ENCODE measurements around the gene MYO16. TPM values are rescaled to one million over a fixed set of nuclear protein-coding genes. Genes with fewer than 3 reads are reported as not detected.

The MYO16 gene
- polyA plus RNA-seq, 1 donor from 2014 or later = 2.5 TPM

GRCh38 chr13:109212650-109213049 lies 583.2 kb downstream of the MYO16 start:
- no peaks in the 10 kb centered on the region for H3F3A ChIP-seq (ENCODE audit: insufficient read depth, low read length, poor library complexity, severe bottlenecking)
- H3K36me3 ChIP-seq (ENCODE audit: insufficient read depth, low read length) = no peaks in the 10 kb centered on the region
- no peaks in the 10 kb centered on the region for H3K9me2 ChIP-seq (ENCODE audit: insufficient read depth, low read length)
- no peak overlapping the region for H3K9ac ChIP-seq (ENCODE audit: low read length)
- H3K4me2 ChIP-seq (ENCODE audit: low read length) = no peak overlapping the region
- no peak overlapping the region for H3K27ac ChIP-seq (ENCODE audit: low read length)
- no peak for TF ChIP-seq MXI1 (conservative IDR thresholded peaks at IDR 0.05; ENCODE audit: poor library complexity, severe bottlenecking)
- TF ChIP-seq REST (IDR thresholded peaks at IDR 0.05; ENCODE audit: borderline replicate concordance) = no peak
- no peak for TF ChIP-seq RAD21 (conservative IDR thresholded peaks at IDR 0.05)
- no peak for TF ChIP-seq CTCF (IDR thresholded peaks at IDR 0.05; ENCODE audit: poor library complexity, severe bottlenecking)
- TF ChIP-seq EZH2 (IDR thresholded peaks at IDR 0.05; ENCODE audit: borderline replicate concordance, insufficient read depth, low read length, poor library complexity, severe bottlenecking) = no peak
- TF ChIP-seq EP300 (conservative IDR thresholded peaks at IDR 0.05; ENCODE audit: poor library complexity, severe bottlenecking) = no peak
- TF ChIP-seq SMC3 (conservative IDR thresholded peaks at IDR 0.05; ENCODE audit: poor library complexity) = no peak
- H3K27me3 ChIP-seq (ENCODE audit: insufficient read depth, low read depth, low read length) = no peaks in the 10 kb centered on the region
- no peak overlapping the region for H2AFZ ChIP-seq (ENCODE audit: low read depth, low read length)
- no peak overlapping the region for H3K4me3 ChIP-seq (ENCODE audit: low read length)
- no peaks in the 10 kb centered on the region for H3K79me2 ChIP-seq (replicated peaks; ENCODE audit: insufficient read depth, low read length)
- H4K20me1 ChIP-seq (ENCODE audit: insufficient read depth) = no peaks in the 10 kb centered on the region
- no peaks in the 10 kb centered on the region for H3K9me3 ChIP-seq (ENCODE audit: low read length)

- Histone ChIP-seq H3K36me3 (ENCODE audit: insufficient read depth, low read length) (no peaks in the 10 kb centered on the region), H3K27ac (ENCODE audit: low read length) (no peak overlapping the region), H3K9me3 (ENCODE audit: low read length) (no peaks in the 10 kb centered on the region), H3K4me3 (ENCODE audit: low read length) (no peak overlapping the region), H3K27me3 (ENCODE audit: insufficient read depth, low read depth, low read length) (no peaks in the 10 kb centered on the region), H3K9me2 (ENCODE audit: insufficient read depth, low read length) (no peaks in the 10 kb centered on the region), H3K4me2 (ENCODE audit: low read length) (no peak overlapping the region), H2AFZ (ENCODE audit: low read depth, low read length) (no peak overlapping the region), H3K9ac (ENCODE audit: low read length) (no peak overlapping the region), H3F3A (ENCODE audit: insufficient read depth, low read length, poor library complexity, severe bottlenecking) (no peaks in the 10 kb centered on the region), H3K79me2 (replicated peaks; ENCODE audit: insufficient read depth, low read length) (no peaks in the 10 kb centered on the region), H4K20me1 (ENCODE audit: insufficient read depth) (no peaks in the 10 kb centered on the region)
- TF ChIP-seq TAF1 (IDR thresholded peaks at IDR 0.05; ENCODE audit: low read depth) = no peak
- TF ChIP-seq MXI1 (conservative IDR thresholded peaks at IDR 0.05; ENCODE audit: poor library complexity, severe bottlenecking) = no peak
- TF ChIP-seq CTCF (IDR thresholded peaks at IDR 0.05; ENCODE audit: poor library complexity, severe bottlenecking) = no peak
- no peak for TF ChIP-seq POLR2AphosphoS5 (IDR thresholded peaks at IDR 0.05)
- TF ChIP-seq RAD21 (conservative IDR thresholded peaks at IDR 0.05) = no peak
- TF ChIP-seq EZH2 (IDR thresholded peaks at IDR 0.05; ENCODE audit: borderline replicate concordance, insufficient read depth, low read length, poor library complexity, severe bottlenecking) = no peak
- TF ChIP-seq SMC3 (conservative IDR thresholded peaks at IDR 0.05; ENCODE audit: poor library complexity) = no peak
- TF ChIP-seq REST (IDR thresholded peaks at IDR 0.05; ENCODE audit: borderline replicate concordance) = no peak
- TF ChIP-seq EP300 (conservative IDR thresholded peaks at IDR 0.05; ENCODE audit: poor library complexity, severe bottlenecking) = no peak
These were observed 584.3 kb downstream of the MYO16 start for GRCh38 chr13:109213714-109214113.

Data from neural cell (in vitro differentiated cells).